ENCODE measurements around the gene ZNF69. TPM values are rescaled to one million over a fixed set of nuclear protein-coding genes. Genes with fewer than 3 reads are reported as not detected.
"Not testable (repeated sequence)": the region's sequence is repeated elsewhere in the genome, so short reads cannot be mapped to it uniquely, and the experiment has no call there.

ZNF69 gene
- total RNA-seq = 10 to 100 TPM in 1 of 2 donors, 1 to 10 TPM in 1; 8.1 to 10.8 TPM
- polyA plus RNA-seq = 1 to 10 TPM; 1.3 to 6.5 TPM
- long read RNA-seq, donor 1, partial matches to known transcripts = 1 of 12 reads
- long read RNA-seq, donor 1, other reads (novel, unspliced or antisense) = 7 of 12 reads
- long read RNA-seq, donor 2, partial matches to known transcripts = 1 of 9 reads
- long read RNA-seq, donor 2, other reads (novel, unspliced or antisense) = 4 of 9 reads

DNA sequence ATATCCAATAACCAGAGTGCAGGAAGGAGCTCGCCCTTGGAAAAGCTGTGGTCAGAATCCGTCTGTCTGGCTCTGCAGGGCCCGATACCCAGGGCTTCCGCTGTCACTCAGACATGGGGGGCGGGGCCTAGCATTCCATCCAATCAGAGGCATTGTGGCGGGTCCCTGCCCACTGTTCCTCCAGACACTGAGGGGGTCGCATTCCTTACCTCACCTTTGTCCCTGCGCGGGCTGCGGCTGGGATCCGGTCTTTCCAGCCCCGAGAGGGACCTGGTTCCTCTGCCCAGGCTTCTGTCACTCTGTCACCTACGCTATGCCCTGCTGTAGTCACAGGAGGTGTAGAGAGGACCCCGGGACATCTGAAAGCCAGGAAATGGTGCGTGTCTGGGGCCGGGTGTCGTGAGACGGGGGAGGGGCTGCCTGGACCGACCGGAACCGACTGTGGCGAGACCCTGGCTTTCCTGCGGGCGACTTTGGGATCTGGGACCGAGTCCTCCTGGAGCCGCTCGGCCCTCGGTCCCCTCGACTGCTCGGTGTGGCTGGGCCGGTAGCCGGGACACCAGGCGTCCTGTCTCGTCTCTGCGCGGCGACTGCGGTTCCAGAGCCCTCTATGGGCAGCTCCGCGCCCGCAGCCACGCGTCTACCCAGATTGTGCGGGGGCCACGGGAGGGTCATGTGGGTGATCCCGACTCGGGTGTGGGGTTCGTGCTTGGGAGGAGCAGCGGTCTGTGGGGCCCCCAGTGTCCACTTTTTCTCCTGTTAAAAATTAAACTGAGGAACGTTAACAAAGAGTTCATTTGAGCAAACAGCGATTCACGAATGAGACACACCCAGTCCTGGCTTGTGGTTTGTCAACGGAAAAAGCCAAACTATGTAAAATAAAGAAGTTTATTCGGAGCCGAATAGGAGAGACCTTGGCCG lies at the start of gene ZNF69:
Gene ZNF69 (plus strand): TSS at position 172 of the 921 bp plus-strand sequence. CDS start 142 bp downstream, at position 314.
- Histone ChIP-seq H3K4me3 (ENCODE audit: low read length in 2 of 2) (peak within 1 kb of the TSS; percentile 31 to 45), H3K36me3 (ENCODE audit: control insufficient read depth in 1 of 2, insufficient read depth in 2 of 2, low read length in 1 of 2) (no peaks in the 10 kb centered on the region), H3K27ac (ENCODE audit: low read depth in 1 of 2, low read length in 2 of 2) (peak within 1 kb of the TSS in 1 of 2 donors; percentile 87), H3K4me1 (ENCODE audit: control insufficient read depth in 1 of 2, insufficient read depth in 2 of 2, low read length in 2 of 2) (no peaks in the 10 kb centered on the region), H3K9me3 (ENCODE audit: control insufficient read depth, low read length) (no peaks in the 10 kb centered on the region), H3K27me3 (ENCODE audit: control insufficient read depth in 1 of 2, insufficient read depth in 2 of 2, low read length in 1 of 2) (no peaks in the 10 kb centered on the region)
- intact Hi-C loops (cut with DNase I) = loop anchor here (5.0 to 10.0 kb wide), 3 partner anchors 34 to 167 kb away; partner anchors contain the start of genes ZNF491 (in 1 of the 2) and ZNF878 (in 1 of the 2)
- peak; percentile 91 to 95 for DNase-seq
- WGBS, 2 donors = 0 to 1% methylated on average over 49 to 56 of the region's 56 CpGs
- ATAC-seq (ENCODE audit: low FRiP score) = peak; percentile 95

DNA sequence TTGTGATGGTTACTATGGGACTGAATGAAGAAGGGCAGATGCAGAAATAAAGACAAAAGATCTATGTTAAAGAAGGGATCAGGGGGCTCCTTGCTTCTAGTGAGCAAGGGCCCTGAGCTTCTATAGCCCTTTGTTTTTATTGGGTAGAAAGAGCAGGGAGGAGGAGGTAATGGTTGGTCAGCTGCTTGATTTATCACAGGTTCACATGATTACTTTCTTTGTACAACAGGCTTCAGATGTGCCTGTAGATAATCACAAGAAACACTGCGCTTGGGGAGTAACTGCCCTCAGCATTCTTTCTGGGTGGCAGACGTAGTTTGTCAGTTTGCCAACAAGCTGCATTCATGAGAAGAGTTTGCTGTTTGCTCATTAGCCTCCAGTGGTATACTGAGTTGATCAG lies 43.9 kb upstream of the ZNF69 start:
- no peak for DNase-seq
- H3K9me3 ChIP-seq (ENCODE audit: control insufficient read depth, low read length) = no peaks in the 10 kb centered on the region
- H3K27ac ChIP-seq (ENCODE audit: low read depth in 1 of 2, low read length in 2 of 2) = no peak overlapping the region
- no peaks in the 10 kb centered on the region for H3K36me3 ChIP-seq (ENCODE audit: control insufficient read depth in 1 of 2, insufficient read depth in 2 of 2, low read length in 1 of 2)
- no peak overlapping the region for H3K4me3 ChIP-seq (ENCODE audit: low read length in 2 of 2)
- no peaks in the 10 kb centered on the region for H3K4me1 ChIP-seq (ENCODE audit: control insufficient read depth in 1 of 2, insufficient read depth in 2 of 2, low read length in 2 of 2)
- 53 to 60% methylated on average over 2 of the region's 2 CpGs for WGBS, 2 donors
- ATAC-seq (ENCODE audit: low FRiP score) = no peak
- intact Hi-C loops (cut with DNase I) = no loop called here
- H3K27me3 ChIP-seq (ENCODE audit: control insufficient read depth in 1 of 2, insufficient read depth in 2 of 2, low read length in 1 of 2) = no peaks in the 10 kb centered on the region

DNA sequence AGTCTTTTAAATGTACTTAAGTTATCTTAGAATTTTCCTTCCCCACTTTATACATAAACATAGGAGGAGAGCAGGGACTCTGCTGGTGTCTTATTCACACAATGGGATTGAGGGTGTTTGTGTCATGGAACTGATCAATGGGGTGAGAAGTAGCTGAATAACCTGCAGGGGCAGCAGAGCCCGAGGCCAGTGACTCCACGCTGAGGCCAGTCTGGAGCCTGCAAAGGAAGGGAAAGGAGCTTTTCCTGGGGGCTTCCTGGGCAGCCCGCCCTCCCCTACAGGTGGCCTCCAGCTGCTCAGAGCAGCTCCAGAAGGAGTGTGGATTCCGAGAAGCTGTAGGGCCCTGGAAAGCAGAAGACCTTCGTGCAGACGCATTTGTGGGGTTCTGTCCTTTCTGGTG lies 40.0 kb upstream of the ZNF69 start:
- 64 to 69% methylated on average over 6 of the region's 6 CpGs for WGBS, 2 donors
- intact Hi-C loops (cut with DNase I); H3K4me1 ChIP-seq (ENCODE audit: control insufficient read depth in 1 of 2, insufficient read depth in 2 of 2, low read length in 2 of 2); H3K9me3 ChIP-seq (ENCODE audit: control insufficient read depth, low read length); H3K27me3 ChIP-seq (ENCODE audit: control insufficient read depth in 1 of 2, insufficient read depth in 2 of 2, low read length in 1 of 2); H3K27ac ChIP-seq (ENCODE audit: low read depth in 1 of 2, low read length in 2 of 2); DNase-seq; ATAC-seq (ENCODE audit: low FRiP score); H3K4me3 ChIP-seq (ENCODE audit: low read length in 2 of 2); H3K36me3 ChIP-seq (ENCODE audit: control insufficient read depth in 1 of 2, insufficient read depth in 2 of 2, low read length in 1 of 2): not testable (repeated sequence)

DNA sequence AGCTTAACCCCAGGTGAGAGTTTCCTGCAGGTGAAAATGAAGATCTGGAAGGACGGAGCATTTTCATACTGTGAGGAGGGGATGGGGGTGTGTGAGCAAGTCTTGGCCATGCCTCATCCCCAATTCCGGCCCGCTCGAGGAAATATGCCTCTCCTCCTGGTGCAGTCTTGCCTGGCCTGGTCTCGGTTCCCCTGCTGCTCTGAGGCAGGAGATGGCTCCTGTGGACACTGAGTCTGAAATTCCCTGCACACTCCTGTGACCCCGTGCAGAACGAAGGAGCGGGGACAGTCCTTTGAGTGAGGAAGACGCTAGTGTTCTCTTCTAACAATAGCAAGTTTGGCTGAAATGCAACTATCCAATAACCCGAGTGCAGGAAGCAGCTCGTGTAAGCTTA lies 39.4 kb upstream of the ZNF69 start:
- no peak for ATAC-seq (ENCODE audit: low FRiP score)
- DNase-seq = no peak

DNA sequence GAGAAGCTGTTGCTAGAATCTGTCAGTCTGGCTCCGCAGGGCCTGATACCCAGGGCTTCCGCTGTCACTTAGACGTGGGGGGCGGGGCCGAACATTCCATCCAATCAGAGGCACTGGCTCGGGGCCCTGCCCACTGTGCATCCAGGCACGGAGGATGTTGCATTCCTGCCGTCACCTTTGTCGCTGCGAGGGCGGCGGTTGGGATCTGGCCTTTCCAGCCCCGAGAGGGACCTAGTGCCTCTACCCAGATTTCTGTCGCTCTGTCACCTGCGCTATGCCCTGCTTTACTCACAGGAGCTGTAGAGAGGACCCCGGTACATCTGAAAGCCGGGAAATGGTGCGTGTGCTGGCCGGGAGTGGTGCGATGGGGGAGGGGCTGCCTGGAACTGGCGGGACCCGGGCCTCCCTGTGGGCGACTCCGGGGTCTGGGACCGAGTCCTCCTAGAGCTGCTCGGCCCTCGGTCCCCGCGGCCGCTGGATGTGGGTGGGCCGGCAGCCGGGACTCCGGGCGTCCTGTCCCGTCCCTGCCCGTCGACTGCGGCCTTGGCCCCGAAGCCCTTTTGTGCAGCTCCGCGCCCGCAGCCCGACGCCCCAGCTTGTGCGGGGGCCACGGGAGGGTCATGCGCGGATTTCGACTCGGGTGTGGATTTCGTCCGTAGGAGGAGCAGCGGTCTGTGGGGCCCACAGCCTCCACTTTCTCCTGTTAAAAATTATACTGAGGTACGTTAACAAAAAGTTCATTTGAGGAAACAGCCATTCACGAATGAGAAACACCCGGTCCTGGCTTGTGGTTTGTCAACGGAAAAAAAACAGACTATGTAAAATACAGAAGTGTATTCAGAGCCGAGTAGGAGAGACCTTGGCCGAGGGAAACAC lies 38.8 kb upstream of the ZNF69 start, which contains the start of gene ZNF439:
Gene ZNF439 (plus strand): TSS at position 133 of the 876 bp plus-strand sequence. CDS start 142 bp downstream, at position 275.
- peak within 1 kb of the TSS; percentile 8 to 54 for H3K4me3 ChIP-seq (ENCODE audit: low read length in 2 of 2)
- intact Hi-C loops (cut with DNase I) = no loop called here
- H3K27ac ChIP-seq (ENCODE audit: low read depth in 1 of 2, low read length in 2 of 2) = peak within 1 kb of the TSS in 1 of 2 donors; percentile 55
- peak; percentile 97 for ATAC-seq (ENCODE audit: low FRiP score)
- peaks cover 3% of the 10 kb centered on the region for H3K9me3 ChIP-seq (ENCODE audit: control insufficient read depth, low read length)
- WGBS, 2 donors = 0 to 1% methylated on average over 59 of the region's 59 CpGs
- no peaks in the 10 kb centered on the region for H3K27me3 ChIP-seq (ENCODE audit: control insufficient read depth in 1 of 2, insufficient read depth in 2 of 2, low read length in 1 of 2)
- no peaks in the 10 kb centered on the region for H3K4me1 ChIP-seq (ENCODE audit: control insufficient read depth in 1 of 2, insufficient read depth in 2 of 2, low read length in 2 of 2)
- peak; percentile 95 to 97 for DNase-seq
- H3K36me3 ChIP-seq (ENCODE audit: control insufficient read depth in 1 of 2, insufficient read depth in 2 of 2, low read length in 1 of 2) = no peaks in the 10 kb centered on the region

More for the DNA sequence above, 39.4 kb upstream of the ZNF69 start:
- H3K9me3 ChIP-seq (ENCODE audit: control insufficient read depth, low read length) = no peaks in the 10 kb centered on the region
- no peaks in the 10 kb centered on the region for H3K36me3 ChIP-seq (ENCODE audit: control insufficient read depth in 1 of 2, insufficient read depth in 2 of 2, low read length in 1 of 2)
- H3K27ac ChIP-seq (ENCODE audit: low read depth in 1 of 2, low read length in 2 of 2) = peak overlapping the region in 1 of 2 donors; percentile 20
- H3K27me3 ChIP-seq (ENCODE audit: control insufficient read depth in 1 of 2, insufficient read depth in 2 of 2, low read length in 1 of 2) = no peaks in the 10 kb centered on the region
- 25% methylated on average over 11 of the region's 11 CpGs for whole genome bisulfite sequencing, 2 donors
- H3K4me3 ChIP-seq (ENCODE audit: low read length in 2 of 2) = peak overlapping the region; percentile 8 to 54
- H3K4me1 ChIP-seq (ENCODE audit: control insufficient read depth in 1 of 2, insufficient read depth in 2 of 2, low read length in 2 of 2) = no peaks in the 10 kb centered on the region
- intact Hi-C loops (cut with DNase I) = no loop called here

DNA sequence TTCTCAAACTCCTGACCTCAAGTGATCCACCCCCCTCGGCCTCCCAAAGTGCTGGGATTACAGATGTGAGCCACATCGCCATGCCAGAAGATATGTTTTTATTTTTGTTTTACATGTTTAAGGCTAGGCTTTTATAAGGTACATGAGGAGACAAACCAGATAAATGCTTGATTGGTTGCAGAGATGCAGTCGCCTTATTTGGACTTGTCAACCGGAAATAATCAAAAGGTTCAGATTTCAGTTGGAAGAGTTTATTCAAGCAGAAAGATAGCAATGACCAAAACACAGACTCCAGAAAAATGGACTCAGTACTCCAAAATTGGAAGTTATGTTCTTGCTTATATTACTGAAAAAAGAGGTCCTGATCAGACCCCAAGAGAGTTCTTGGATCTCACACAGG lies 37.3 kb upstream of the ZNF69 start:
- H3K27me3 ChIP-seq (ENCODE audit: control insufficient read depth in 1 of 2, insufficient read depth in 2 of 2, low read length in 1 of 2); H3K4me3 ChIP-seq (ENCODE audit: low read length in 2 of 2); H3K36me3 ChIP-seq (ENCODE audit: control insufficient read depth in 1 of 2, insufficient read depth in 2 of 2, low read length in 1 of 2); ATAC-seq (ENCODE audit: low FRiP score); H3K9me3 ChIP-seq (ENCODE audit: control insufficient read depth, low read length); H3K4me1 ChIP-seq (ENCODE audit: control insufficient read depth in 1 of 2, insufficient read depth in 2 of 2, low read length in 2 of 2); intact Hi-C loops (cut with DNase I); DNase-seq; H3K27ac ChIP-seq (ENCODE audit: low read depth in 1 of 2, low read length in 2 of 2): not testable (repeated sequence)
- WGBS, 2 donors = 91 to 96% methylated on average over 4 of the region's 4 CpGs

DNA sequence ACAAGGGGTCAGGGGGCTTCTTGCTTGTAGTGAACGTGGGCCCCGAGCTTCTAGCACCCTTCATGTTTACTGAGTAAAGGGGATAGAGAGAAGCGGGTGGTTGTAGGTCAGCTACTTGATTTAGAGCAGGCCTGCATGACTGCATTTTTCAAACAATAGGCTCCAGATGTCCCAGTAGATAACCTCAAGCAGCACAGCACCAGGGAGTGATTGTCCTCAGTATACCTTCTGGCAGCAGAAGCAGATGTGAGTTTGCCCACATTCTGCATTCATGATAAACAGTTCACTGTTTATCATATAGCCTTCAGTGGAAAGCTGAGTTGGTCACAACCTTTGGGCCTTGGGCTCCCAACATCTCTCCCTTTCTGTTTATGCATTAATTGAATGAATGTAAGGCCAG lies 34.2 kb upstream of the ZNF69 start:
- Histone ChIP-seq H3K9me3 (ENCODE audit: control insufficient read depth, low read length) (peaks cover 13% of the 10 kb centered on the region), H3K27ac (ENCODE audit: low read depth in 1 of 2, low read length in 2 of 2) (no peak overlapping the region), H3K36me3 (ENCODE audit: control insufficient read depth in 1 of 2, insufficient read depth in 2 of 2, low read length in 1 of 2) (peaks cover 0 to 6% of the 10 kb centered on the region in 2 donors), H3K27me3 (ENCODE audit: control insufficient read depth in 1 of 2, insufficient read depth in 2 of 2, low read length in 1 of 2) (no peaks in the 10 kb centered on the region), H3K4me3 (ENCODE audit: low read length in 2 of 2) (no peak overlapping the region), H3K4me1 (ENCODE audit: control insufficient read depth in 1 of 2, insufficient read depth in 2 of 2, low read length in 2 of 2) (no peaks in the 10 kb centered on the region)
- DNase-seq (no peak), ATAC-seq (ENCODE audit: low FRiP score) (no peak)
- intact Hi-C loops (cut with DNase I) = no loop called here
- WGBS, 2 donors = 78 to 85% methylated on average over 3 of the region's 3 CpGs

DNA sequence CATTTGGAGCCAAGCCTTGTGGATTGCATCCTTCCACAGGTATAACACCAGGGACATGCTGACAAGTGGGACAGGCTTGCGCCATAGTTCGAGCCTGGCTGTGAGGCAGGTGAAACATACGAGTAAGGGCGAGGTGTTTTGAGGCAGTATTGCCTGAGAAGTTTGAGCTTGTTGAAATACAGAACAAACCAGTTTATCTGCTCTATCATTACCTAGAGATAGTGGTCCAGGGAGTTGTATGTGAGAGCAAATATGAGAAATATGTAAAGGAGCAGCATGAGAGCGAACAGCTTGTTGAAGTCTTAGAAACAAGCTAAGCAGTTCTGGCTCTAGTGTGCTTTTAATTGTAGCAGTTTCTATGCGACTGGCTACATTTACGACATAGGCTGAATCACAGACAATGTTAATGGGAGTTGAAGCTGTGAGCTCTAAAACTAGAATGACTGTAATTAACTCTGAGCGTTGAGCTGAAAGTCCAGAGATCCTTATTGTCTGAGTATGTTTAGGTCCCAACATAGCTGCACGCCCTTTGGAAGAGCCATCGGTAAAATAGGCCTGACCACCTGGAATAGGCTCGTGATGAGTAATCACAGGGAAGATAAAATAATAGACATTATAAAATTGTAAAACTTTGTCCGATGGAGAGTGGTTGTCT lies 30.9 kb upstream of the ZNF69 start:
- H3K27me3 ChIP-seq (ENCODE audit: control insufficient read depth in 1 of 2, insufficient read depth in 2 of 2, low read length in 1 of 2) = no peaks in the 10 kb centered on the region
- no peak overlapping the region for H3K27ac ChIP-seq (ENCODE audit: low read depth in 1 of 2, low read length in 2 of 2)
- H3K4me3 ChIP-seq (ENCODE audit: low read length in 2 of 2) = no peak overlapping the region
- DNase-seq (no peak), ATAC-seq (ENCODE audit: low FRiP score) (no peak)
- intact Hi-C loops (cut with DNase I) = no loop called here
- H3K9me3 ChIP-seq (ENCODE audit: control insufficient read depth, low read length) = peaks cover 28% of the 10 kb centered on the region
- H3K36me3 ChIP-seq (ENCODE audit: control insufficient read depth in 1 of 2, insufficient read depth in 2 of 2, low read length in 1 of 2) = peaks cover 0 to 6% of the 10 kb centered on the region in 2 donors
- no peaks in the 10 kb centered on the region for H3K4me1 ChIP-seq (ENCODE audit: control insufficient read depth in 1 of 2, insufficient read depth in 2 of 2, low read length in 2 of 2)
- 96% methylated on average over 12 of the region's 12 CpGs for WGBS, 2 donors
